ENCODE data around the gene L1CAM. TPM values are rescaled to one million over a fixed set of nuclear protein-coding genes. Genes with fewer than 3 reads are reported as not detected.

Gene L1CAM
- total RNA-seq, 1 experiment from 2014 or later, result 20.7 TPM

DNA sequence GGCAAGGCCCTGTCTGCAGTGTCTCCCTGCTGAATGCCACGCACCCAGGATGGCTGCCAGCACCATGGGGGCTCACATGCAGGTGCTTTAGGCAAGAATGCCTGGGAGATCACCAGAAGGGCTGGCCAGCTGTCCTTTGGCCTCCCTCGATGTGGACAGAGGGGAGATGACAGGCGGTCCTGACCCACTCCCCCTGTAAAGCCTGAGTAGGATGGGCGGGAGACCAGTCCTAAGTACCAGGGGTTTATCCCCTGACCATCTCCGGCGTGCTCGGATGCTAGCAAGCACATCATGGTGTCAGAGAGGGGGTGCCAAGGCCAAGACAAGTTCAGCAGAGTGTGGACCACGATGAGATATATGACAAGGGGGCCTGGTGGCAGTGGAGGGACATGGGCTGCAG lies 60.9 kb downstream of the L1CAM start:
- H3K27me3 Mint-ChIP-seq (ENCODE audit: insufficient read depth, unreplicated experiment), result peaks cover 55% of the 10 kb centered on the region
- no peaks in the 10 kb centered on the region for H3K9me3 Mint-ChIP-seq (ENCODE audit: unreplicated experiment)
- intact Hi-C loops (cut with micrococcal nuclease), result no loop called here
- ChIA-PET POLR2A (no interaction called here), CTCF (interaction anchor here (0.6 kb wide), 1 partner anchor 16 kb away, joined by 4 read pairs; no protein-coding TSS in a partner anchor)
- TF ChIP-seq, protein P1, sequence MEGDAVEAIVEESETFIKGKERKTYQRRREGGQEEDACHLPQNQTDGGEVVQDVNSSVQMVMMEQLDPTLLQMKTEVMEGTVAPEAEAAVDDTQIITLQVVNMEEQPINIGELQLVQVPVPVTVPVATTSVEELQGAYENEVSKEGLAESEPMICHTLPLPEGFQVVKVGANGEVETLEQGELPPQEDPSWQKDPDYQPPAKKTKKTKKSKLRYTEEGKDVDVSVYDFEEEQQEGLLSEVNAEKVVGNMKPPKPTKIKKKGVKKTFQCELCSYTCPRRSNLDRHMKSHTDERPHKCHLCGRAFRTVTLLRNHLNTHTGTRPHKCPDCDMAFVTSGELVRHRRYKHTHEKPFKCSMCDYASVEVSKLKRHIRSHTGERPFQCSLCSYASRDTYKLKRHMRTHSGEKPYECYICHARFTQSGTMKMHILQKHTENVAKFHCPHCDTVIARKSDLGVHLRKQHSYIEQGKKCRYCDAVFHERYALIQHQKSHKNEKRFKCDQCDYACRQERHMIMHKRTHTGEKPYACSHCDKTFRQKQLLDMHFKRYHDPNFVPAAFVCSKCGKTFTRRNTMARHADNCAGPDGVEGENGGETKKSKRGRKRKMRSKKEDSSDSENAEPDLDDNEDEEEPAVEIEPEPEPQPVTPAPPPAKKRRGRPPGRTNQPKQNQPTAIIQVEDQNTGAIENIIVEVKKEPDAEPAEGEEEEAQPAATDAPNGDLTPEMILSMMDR (IDR thresholded peaks at IDR 0.05; ENCODE audit: unreplicated experiment), result no peak
- BruUV-seq (replicated peaks), result no TSS peak
- no peaks in the 10 kb centered on the region for H3K4me1 Mint-ChIP-seq (ENCODE audit: insufficient read depth, unreplicated experiment)
- DNase-seq (ENCODE audit: unreplicated experiment), result no peak
- no peak overlapping the region for H3K27ac Mint-ChIP-seq (ENCODE audit: low read depth, unreplicated experiment)
- H3K4me3 Mint-ChIP-seq (ENCODE audit: unreplicated experiment), result no peak overlapping the region
- H3K36me3 Mint-ChIP-seq (ENCODE audit: insufficient read depth, unreplicated experiment), result no peaks in the 10 kb centered on the region

DNA sequence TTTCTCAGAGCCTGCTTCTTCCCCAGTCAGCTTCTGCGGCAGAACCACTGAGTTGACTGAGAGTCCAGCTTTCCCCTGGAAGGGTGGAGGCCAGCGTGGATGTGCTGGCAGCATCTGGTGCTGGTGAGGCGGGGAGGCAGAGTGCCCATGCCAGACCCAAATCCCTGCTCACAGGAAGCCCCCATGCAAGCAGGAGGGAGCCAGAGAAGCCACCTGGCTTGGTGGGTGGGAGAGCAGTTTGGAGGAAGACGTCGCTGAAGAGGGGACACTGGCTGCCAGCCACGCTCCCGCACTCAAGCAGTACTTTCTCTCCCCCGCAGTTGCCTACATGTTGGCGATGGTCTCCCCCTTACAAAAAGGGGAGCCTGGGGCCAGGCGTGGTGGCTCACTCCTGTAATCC lies 61.6 kb downstream of the L1CAM start:
- peaks cover 55% of the 10 kb centered on the region for H3K27me3 Mint-ChIP-seq (ENCODE audit: insufficient read depth, unreplicated experiment)
- H3K4me3 Mint-ChIP-seq (ENCODE audit: unreplicated experiment), result no peak overlapping the region
- no peaks in the 10 kb centered on the region for H3K36me3 Mint-ChIP-seq (ENCODE audit: insufficient read depth, unreplicated experiment)
- DNase-seq (ENCODE audit: unreplicated experiment), result no peak
- POLR2A ChIA-PET, result no interaction called here
- no peak overlapping the region for H3K27ac Mint-ChIP-seq (ENCODE audit: low read depth, unreplicated experiment)
- CTCF ChIA-PET, result interaction anchor here (0.6 kb wide), 1 partner anchor 730 kb away, joined by 4 read pairs; no protein-coding TSS in a partner anchor
- no TSS peak for BruUV-seq (replicated peaks)
- TF ChIP-seq, protein P1 (IDR thresholded peaks at IDR 0.05; ENCODE audit: unreplicated experiment), result no peak
- H3K9me3 Mint-ChIP-seq (ENCODE audit: unreplicated experiment), result no peaks in the 10 kb centered on the region
- intact Hi-C loops (cut with micrococcal nuclease), result no loop called here
- H3K4me1 Mint-ChIP-seq (ENCODE audit: insufficient read depth, unreplicated experiment), result no peaks in the 10 kb centered on the region

DNA sequence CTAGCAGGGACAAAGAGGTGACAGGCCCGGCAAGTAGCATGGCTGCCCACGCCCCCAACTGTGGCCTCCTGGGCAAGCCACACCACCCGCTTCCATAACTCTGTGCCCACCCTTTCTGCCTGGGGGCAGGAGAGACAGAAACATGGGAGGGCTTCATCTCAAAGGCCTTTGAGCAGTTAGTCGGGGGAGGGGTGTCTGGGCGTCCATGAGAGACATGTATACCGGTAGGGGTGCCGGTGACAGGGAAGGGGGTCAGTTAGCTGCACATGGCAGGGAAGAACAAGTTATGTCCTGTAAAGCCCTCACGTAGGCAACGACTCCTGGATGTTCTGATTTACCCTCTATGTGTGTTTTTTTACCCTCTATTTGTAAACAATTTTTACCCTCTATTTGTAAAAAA lies 64.9 kb downstream of the L1CAM start:
- TF ChIP-seq, protein P1 (IDR thresholded peaks at IDR 0.05; ENCODE audit: unreplicated experiment), result no peak
- Mint-ChIP-seq H3K4me3 (ENCODE audit: unreplicated experiment) (no peak overlapping the region), H3K27me3 (ENCODE audit: insufficient read depth, unreplicated experiment) (peaks cover 45% of the 10 kb centered on the region), H3K36me3 (ENCODE audit: insufficient read depth, unreplicated experiment) (no peaks in the 10 kb centered on the region), H3K27ac (ENCODE audit: low read depth, unreplicated experiment) (no peak overlapping the region), H3K9me3 (ENCODE audit: unreplicated experiment) (no peaks in the 10 kb centered on the region), H3K4me1 (ENCODE audit: insufficient read depth, unreplicated experiment) (no peaks in the 10 kb centered on the region)
- ChIA-PET POLR2A (interaction anchor here (0.6 kb wide), 1 partner anchor 849 kb away, joined by 3 read pairs; no protein-coding TSS in a partner anchor), CTCF (interaction anchor here (0.6 to 0.7 kb wide), 2 partner anchors 643 to 650 kb away, joined by 3 read pairs; no protein-coding TSS in a partner anchor)
- no peak for DNase-seq (ENCODE audit: unreplicated experiment)
- intact Hi-C loops (cut with micrococcal nuclease), result no loop called here
- no TSS peak for BruUV-seq (replicated peaks)

DNA sequence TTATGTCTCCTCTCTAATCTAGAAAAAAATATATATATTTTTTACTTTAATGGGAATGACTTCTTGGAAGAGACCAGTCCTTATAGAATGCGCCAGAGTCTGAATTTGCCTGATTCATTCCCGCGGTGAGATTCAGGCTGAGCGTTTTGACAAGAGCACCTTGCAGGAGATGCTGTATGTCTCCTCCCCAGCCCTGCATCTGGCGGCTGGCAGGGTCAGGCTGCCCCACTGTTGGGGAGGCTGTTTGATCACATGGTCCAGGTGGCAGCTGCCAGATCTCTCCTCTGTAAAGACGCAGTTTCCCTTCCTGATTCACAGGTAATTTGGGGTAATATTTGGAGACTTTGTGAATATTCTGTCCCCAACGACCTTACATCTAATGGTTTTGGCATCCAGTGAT lies 65.4 kb downstream of the L1CAM start:
- TF ChIP-seq, protein P1 (IDR thresholded peaks at IDR 0.05; ENCODE audit: unreplicated experiment), result no peak
- POLR2A ChIA-PET, result interaction anchor here (0.6 kb wide), 1 partner anchor 1846 kb away, joined by 3 read pairs; no protein-coding TSS in a partner anchor
- intact Hi-C loops (cut with micrococcal nuclease), result no loop called here

More for the DNA sequence above, 65.4 kb downstream of the L1CAM start:
- Mint-ChIP-seq H3K9me3 (ENCODE audit: unreplicated experiment) (no peaks in the 10 kb centered on the region), H3K4me1 (ENCODE audit: insufficient read depth, unreplicated experiment) (no peaks in the 10 kb centered on the region), H3K36me3 (ENCODE audit: insufficient read depth, unreplicated experiment) (no peaks in the 10 kb centered on the region), H3K27ac (ENCODE audit: low read depth, unreplicated experiment) (no peak overlapping the region), H3K4me3 (ENCODE audit: unreplicated experiment) (no peak overlapping the region), H3K27me3 (ENCODE audit: insufficient read depth, unreplicated experiment) (peaks cover 40% of the 10 kb centered on the region)
- CTCF ChIA-PET, result interaction anchor here (0.7 kb wide), 1 partner anchor 643 kb away, joined by 3 read pairs; no protein-coding TSS in a partner anchor
- BruUV-seq (replicated peaks), result no TSS peak
- DNase-seq (ENCODE audit: unreplicated experiment), result no peak

Measured in MCF 10A (cell line).